HG03097 (cell line): Measurements from ENCODE around the gene GP2.

Experiments
- ATAC-seq: cut with Tn5 transposase; IDR thresholded peaks from one replicate; pipeline ENCODE4 v1.9.1; 2021; ENCODE audit not compliant: unreplicated experiment, low FRiP score

Gene GP2

DNA sequence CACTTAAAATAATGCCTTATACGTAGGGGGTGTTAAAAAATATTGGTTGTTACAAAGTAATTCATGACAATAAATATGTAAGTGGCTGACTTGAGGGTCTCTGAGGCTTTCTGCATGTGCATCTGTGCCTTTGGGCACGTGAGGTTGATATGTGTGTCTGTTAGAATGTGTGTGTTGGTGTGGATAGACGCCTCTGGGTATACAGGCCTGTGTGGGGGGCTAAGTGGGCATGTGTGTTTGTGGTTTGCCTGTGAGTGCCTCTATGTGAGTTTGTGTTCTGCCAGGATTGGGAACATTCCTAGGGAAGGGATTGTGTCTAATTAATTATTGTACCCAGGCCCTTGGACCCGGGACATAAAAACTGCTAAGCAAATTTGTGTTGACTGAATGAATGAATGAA is 19.0 kb downstream of the GP2 start:
- ATAC-seq, result no peak

DNA sequence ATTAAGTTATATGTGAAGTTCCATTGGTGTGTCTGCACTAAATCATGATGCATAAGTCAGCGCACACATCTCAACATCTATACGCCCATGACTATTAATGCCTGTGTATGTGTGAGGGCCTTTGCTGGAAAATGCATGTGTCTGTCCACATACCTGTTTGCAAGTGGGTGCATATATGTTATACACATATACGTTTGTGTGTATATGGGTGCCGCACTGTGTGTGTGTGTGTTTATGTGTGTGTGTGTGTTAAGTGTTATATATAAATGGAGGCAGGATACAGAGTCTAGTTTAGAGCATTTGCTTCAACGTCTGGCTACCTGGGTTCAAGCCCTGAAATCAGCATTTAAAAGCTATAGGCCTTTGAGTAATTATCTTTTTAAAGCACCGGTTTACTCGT is 19.5 kb downstream of the GP2 start:
- no peak for ATAC-seq

DNA sequence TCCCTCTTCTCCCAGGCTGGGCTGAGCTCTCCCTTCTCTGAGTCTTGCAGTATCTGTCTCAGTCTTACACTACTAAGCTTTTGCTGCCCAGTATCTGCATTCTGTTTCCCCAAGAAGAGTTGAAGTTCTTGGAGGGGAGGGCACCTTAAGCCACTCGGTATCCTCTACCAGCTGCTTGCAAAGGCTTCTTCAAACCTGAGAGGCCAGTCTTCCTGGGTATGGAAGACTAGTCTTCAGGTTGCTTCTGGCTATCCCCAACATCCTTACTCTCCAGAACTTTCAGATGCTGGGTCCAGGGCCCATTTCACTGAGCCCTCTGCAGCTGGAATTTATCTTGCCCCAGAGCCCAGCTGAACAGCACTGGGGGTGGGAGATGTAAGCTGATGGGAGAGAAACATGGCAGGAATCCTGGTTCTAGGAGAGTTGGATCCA is 20.1 kb downstream of the GP2 start:
- no peak for ATAC-seq

DNA sequence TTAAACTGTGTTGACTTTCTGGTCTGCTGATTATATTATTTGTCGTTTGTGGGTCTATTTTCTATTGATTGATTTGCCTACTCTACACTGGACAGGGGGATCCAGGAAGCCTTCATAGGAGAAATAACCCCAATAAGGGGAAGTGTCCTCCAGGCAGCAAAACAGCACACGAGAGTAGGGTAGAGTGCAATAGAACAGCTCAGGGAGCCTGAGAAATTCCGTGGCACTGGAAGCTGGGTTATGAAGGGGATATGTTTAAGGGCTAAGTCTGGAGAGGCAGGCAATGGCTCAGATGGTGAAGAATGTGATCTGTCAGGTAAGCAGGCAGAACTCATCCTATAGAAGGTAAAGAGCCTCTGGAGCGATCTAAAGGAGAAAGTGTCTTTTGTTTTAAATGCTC is 20.9 kb downstream of the GP2 start:
- ATAC-seq, result no peak

DNA sequence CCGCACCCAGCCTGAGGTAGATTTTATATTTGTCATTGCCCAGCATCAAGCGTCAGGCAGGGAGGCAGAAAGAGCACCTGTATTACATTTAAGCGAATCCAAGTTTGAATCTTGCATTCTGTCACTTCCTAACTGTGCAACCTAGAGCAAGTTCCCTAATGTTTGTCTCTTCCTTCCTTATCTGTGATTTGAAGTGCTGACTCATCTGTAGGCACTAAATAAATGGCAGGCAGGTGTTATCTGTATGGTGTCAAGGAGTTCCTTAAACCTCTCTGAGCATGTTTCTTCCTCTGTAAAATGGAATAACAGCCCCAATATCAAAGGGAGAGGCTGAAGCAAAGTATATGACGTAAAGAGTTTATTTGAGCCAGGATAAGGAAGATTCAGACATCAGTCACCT is 24.3 kb downstream of the GP2 start:
- no peak for ATAC-seq

DNA sequence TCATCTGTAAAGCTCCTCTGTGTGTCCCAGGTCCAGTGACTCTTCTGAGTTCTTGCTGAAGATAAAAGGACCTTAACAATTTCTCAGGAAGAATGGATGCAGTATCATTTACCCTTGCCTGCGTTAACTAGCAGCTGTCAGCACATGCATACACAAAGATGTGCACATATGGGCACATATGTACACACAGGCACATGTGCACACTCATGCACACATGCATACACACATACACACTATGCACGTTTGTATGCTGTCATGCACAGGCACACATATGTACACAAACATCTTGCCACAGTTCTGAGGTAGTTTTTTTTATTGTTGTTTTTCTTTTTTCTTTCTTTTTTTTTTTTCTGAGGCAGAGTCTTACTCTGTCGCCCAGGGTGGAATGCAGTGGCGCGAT is 24.9 kb downstream of the GP2 start:
- ATAC-seq, result no peak

DNA sequence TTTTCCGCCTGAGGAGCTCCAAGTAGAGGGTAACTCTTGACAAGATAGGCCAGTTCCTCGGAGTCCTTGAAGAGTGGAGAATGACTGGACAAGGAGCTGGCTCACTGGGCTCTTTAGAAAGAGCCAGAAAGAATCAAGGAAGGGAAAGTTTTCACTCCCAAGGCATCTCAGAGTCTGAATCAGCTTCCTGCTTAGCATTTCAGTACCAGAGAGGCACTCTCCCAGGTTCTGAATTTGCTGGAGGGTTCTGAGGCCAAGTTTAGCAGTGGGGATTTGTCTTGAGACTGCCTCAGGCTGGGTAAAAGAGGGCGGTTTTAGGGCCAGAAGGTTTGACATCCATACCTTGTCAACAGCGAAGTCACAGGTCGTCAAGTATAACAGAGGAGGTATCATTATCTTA is 25.5 kb downstream of the GP2 start:
- no peak for ATAC-seq

DNA sequence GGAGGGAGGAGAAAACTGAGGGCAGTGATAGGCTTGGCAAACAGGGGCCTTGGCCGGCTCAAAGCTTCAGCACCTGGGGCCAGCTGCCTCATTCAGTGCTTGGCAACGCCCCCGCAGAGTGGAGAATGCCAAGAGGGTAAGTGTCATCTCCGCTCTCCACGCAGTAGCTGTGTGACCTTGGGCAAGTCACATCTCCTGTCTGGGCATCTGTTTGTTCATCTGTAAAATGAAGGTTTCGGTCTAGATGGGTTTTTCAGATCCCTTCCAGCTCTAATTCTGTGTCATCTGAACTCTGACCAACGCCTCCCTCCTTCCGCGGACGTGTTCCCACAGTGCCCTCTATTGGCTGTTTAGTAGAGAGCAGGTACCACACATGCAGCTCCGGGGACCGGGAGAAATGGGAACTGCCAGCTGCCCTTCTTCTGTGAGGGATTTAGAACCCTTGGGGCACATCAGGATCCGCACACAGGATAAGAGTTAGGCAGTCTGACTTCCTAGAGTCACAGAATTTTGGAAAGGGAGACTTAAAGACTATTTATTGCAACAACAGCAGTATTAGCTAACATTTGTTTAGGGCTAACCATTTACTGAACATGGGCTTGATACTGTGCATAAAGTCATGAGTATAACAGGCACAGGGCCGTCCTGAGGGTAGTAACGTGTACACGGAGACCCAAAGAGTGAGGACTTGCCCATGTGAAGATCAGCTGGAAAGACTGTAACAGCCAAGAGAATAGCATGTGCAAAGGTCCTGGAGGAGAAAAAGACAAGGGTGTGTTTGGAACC is 26.8 kb downstream of the GP2 start:
- ATAC-seq, result peak; percentile 65

DNA sequence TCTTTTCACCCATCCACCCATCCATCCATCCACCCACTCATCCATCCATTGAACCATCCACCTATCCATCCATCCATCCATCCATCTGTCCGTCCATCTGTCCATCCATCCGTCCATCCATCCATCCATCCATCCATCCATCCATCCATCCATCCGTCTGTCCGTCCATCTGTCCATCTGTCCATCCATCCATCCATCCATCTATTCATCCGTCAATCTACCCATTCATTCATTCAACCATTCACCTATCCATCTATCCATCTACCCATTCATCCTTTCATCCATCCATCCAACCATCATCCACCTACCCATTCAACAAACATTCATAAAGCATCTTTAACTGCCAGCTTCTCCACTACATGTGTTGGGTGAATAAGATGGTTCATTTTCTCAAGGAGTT is 28.9 kb downstream of the GP2 start:
- ATAC-seq, result no peak

DNA sequence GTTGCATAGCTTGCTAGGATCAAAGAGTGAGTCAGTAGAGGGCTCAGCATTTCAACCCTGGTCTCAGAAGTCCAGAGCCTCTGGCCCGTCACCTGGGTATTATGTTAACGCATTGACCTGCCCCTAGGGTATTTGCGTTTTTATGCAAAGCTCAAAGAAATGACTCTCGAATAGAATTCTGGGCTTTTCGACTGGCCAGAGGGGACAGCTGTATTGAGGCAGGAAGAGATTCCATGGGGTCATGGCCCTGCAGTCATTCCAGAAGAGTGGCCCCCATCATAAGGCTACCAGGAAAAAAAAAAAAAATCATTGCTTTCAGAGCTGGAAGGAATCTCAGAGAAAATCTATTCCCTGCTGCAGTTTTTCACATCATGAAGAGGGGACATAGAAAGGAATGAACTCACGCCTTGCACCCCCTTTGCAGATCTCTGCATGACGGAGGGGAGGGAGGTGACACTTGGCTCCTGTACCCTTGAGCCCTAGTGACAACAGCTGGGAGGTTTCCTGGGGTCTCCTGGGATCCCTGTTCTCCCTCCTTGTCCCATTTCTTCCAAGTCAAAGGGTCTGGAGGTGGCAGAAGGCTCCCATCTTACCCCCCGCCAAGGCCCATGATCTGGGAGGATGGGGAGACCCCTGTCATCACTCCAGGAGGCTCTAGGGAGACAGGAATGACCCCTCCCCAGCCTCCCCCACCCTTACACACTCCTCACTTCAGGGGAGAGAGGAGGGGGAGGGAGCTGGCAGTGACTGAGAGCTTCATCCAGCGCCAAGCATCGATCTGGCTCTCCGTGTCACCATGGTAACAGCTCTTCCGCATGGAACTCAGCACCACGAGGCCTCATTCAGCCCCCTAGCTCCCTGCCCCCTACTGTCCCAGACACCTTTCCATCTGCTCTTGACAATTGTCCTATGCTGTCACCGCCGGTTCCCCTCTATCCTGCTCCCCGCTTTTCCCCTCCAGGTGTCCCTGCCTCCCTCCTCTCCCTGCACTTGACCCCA is 35.8 kb downstream of the GP2 start:
- no peak for ATAC-seq

DNA sequence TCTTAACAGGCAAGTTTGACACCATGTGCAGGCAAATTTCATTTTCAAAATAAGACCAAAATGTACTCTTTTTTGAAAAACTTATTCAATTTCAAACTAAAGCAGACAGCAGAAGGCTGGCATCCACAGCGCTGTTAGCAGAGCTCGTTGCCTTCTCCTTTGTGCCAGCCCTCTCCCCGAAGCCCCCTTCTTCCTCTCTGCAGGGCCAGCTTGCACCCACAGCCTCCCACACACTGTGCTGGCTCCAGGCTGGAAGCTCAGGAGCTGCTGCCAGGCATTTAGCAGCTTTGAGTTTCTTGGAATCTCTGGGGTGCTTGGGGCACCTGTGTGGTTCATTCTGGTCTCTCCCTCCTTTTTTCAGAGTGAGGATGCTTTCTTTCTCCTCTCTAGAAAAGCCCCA is 37.7 kb downstream of the GP2 start:
- no peak for ATAC-seq

DNA sequence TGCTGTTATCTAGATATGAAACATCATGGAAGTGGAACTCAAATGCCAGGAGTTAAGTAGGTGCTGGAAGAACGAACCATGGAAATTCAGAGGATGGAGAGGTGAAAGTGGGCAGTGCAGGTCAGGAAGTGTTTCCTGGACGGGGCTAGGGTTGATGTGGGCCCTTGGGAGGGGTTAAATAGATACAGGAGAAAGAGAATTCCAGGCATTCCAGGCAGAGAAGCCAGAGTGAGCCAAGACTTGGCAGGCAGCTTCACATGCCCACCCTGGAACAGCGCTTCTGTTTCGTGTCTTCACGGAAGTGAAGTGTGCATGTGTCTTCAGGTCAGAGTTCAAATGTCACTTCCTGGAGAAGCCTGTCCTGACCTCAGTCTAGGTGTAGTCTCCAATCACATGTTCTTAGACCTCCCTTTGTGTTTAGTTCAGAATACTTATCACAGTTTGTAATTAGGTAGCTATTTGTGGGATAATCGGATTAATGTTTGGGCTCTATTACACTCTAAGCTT is 41.3 kb downstream of the GP2 start:
- no peak for ATAC-seq

DNA sequence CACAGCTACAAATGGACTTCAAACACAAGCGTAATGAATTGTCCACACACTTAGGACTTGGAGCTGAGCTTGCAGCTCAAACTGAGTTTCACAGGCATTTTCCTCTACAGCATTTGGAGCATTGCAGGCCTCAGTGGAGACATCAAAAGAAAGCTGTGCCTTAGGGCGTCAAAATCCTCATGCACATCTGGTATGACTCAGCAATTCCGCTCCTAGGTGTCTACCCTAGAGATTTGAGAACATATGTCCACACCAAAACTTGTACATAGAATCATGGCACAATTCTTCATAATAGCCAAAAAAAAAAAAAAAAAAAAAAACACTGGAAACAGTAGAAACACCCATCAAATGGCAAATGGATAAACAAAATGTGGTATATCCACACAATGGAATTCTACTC is 47.1 kb downstream of the GP2 start:
- ATAC-seq, result no peak

DNA sequence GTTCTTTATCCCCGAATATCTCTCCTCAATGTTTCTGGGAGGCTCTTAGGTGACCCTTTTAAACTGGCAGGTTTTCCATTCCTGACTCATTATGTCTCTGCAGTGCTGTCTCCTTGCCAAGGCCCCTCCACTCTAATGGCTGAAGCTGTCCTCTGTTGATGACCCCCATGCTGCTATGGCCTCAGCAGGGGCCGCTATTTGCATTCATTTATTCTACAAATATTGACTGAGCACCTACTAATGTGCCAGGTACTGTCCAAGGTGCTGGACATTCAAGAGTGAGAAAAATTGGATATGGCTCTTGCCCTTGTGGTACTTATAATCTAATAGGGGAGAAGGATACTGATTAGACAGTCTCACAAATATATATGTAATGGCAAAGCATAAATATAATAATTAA is 55.4 kb downstream of the GP2 start:
- ATAC-seq, result no peak

DNA sequence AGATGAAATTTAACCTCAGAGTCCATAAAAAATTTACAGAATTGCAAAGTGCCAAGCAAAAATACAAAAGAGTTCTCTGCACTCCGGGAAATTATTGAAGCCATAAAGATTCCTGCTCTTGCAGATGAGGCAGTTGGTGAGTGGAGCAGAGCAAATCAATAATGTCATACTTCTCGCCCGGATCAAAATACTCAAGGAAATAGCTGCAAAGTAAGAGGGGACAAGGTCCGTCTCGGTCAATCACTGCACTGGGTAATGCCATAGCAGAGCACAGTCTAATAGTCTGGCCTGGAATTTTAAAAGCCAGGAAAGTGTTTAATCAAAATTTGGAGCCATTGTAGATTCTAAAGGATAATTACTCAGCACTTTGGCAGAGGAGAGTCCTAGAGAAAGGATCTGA is 58.9 kb downstream of the GP2 start:
- no peak for ATAC-seq

DNA sequence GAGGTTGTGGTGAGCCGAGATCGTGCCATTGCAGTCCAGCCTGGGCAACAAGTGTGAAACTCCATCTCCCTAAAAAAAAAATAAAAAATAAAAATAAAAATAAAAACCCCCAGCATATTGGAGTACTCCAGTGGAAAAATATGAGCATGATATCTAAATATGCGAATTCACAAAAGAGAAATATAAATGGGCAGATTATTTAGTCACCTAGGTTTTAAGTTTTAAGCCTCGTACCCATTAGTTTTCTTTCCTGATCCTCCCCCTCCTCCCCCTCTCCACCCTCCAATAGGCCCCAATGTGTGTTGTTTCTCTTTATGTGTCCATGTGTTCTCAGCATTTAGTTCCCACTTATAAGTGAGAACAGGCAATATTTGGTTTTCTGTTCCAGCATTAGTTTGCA is 62.3 kb downstream of the GP2 start:
- no peak for ATAC-seq

DNA sequence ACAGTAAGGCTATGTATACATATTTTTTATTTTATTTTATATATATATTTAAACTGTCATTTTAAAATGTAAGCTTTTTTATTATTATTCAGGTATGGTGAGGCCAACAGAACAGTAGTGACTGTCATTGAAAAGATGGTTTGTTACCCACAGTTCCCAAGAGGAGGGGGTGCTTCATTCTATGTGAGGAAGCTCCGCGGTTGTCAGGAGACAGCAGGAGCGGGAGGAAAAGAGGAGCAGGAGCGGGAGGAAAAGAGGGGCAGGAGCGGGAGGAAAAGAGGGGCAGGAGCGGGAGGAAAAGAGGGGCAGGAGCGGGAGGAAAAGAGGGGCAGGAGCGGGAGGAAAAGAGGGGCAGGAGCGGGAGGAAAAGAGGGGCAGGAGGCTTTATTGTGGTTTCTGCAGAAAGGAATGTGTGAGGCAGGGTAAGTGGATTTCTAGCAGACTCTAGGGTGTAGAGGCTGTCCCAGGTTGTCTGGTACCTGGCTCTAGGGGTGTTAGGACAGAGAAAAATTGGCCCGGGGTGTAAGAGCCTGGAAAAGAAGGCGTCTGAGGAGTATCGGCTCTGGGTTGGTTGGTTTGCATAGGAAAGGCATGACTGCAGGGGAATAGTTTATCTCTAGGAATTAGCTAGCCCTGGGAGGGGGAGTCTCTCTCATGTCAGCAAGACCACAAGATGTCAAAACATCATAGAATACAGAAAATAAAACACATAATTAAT is 64.0 kb downstream of the GP2 start:
- ATAC-seq, result no peak

DNA sequence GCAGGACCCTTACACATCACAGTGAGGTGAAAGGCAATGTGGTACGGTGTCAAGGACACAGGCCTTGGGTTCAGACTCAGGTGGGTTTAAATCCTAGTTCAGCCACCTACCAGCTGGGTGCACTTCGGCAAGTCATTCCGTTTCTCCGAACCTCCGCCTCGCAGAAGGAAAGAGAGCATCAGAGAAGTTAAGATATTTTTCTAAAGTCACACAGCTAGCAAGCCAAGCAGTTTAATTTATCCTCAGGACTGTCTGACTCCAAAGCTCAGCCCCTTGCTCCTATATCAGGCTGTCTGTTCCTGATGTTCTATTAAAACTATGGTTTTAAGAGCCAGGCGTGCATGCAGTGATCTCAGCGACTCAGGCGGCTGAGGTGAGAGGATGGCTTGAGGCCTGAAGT is 65.1 kb downstream of the GP2 start:
- ATAC-seq, result no peak

DNA sequence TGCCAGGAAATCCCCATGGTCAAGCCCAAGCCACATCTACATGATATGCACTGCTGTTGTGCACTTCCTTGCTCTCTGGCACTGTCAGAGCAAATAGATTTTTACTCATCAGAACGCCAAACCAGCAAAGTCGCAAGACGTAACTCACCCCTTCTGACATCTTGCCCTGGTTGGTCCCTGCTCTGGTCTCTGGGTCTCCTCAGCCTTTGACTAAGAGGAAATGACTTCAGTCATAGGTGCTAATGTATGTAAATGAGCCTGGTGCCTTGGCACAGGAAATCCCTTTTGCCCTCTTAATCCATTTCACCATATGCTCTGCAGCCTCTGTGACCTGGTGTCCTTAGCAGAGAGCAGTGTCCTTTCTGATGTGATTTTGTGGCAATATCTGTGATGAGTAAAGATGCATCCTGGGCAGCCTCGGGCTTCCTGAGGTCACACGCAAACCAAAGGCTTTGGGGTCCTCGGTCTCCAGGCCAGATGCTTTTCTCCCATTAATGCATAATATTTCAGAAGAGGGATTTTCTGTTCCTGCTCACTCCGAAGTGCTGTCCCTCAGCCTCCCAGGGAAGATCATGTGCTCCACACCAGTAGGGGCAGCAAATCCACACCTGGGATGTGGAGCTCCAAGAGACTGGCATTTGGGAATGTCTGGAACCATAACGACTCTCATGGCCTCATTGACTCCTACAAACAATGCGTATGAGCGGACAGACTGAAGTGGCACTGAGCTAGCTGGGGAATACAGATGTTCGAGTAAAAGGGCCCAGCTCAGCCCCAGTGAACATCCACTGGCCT is 66.9 kb downstream of the GP2 start:
- ATAC-seq, result no peak
